HG02763 (cell line): ENCODE measurements around the gene RIPK4.
"Not testable (repeated sequence)": the region's sequence is repeated elsewhere in the genome, so short reads cannot be mapped to it uniquely, and the experiment has no call there.

Source experiments
- ATAC-seq: cut with Tn5 transposase; IDR thresholded peaks from one replicate; pipeline ENCODE4 v1.9.1; 2021; ENCODE audit warnings: mild to moderate bottlenecking, moderate library complexity; ENCODE audit not compliant: unreplicated experiment

RIPK4 gene

GRCh38 chr21:41796476-41797080, 29.7 kb upstream of the RIPK4 start:
- ATAC-seq = no peak

- ATAC-seq = no peak
Observed at GRCh38 chr21:41795726-41796125, 28.9 kb upstream of the RIPK4 start.

GRCh38 chr21:41794600-41794999, 27.7 kb upstream of the RIPK4 start:
- no peak for ATAC-seq

GRCh38 chr21:41792711-41793110, 25.9 kb upstream of the RIPK4 start:
- no peak for ATAC-seq

GRCh38 chr21:41786509-41786987, 19.7 kb upstream of the RIPK4 start:
- no peak for ATAC-seq

GRCh38 chr21:41785262-41785661, 18.4 kb upstream of the RIPK4 start:
- ATAC-seq = not testable (repeated sequence)

- ATAC-seq = no peak
Observed at GRCh38 chr21:41784456-41785102, 17.7 kb upstream of the RIPK4 start.

GRCh38 chr21:41783476-41784180, 16.8 kb upstream of the RIPK4 start:
- ATAC-seq = no peak

- no peak for ATAC-seq
Observed at GRCh38 chr21:41781050-41781410, 14.2 kb upstream of the RIPK4 start.

GRCh38 chr21:41780337-41781049, 13.6 kb upstream of the RIPK4 start:
- ATAC-seq = no peak

GRCh38 chr21:41779659-41780058, 12.8 kb upstream of the RIPK4 start:
- no peak for ATAC-seq

GRCh38 chr21:41778930-41779600, 12.2 kb upstream of the RIPK4 start:
- no peak for ATAC-seq

- no peak for ATAC-seq
Observed at GRCh38 chr21:41777951-41778815, 11.3 kb upstream of the RIPK4 start.

- no peak for ATAC-seq
Observed at GRCh38 chr21:41776778-41777177, 9.9 kb upstream of the RIPK4 start.

GRCh38 chr21:41775149-41775472, 8.3 kb upstream of the RIPK4 start:
- no peak for ATAC-seq

GRCh38 chr21:41774467-41775148, 7.8 kb upstream of the RIPK4 start:
- no peak for ATAC-seq

GRCh38 chr21:41772351-41773080, 5.7 kb upstream of the RIPK4 start:
- ATAC-seq = no peak

GRCh38 chr21:41771625-41771945, 4.7 kb upstream of the RIPK4 start:
- no peak for ATAC-seq
